GM23338 (cell line): ENCODE data around the gene PTMA. TPM values are rescaled to one million over a fixed set of nuclear protein-coding genes. Genes with fewer than 3 reads are reported as not detected.

Source experiments
- EZH2 ChIP-seq: fragments of 200-600 bp; sonication (generic); IDR thresholded peaks from one replicate; pipeline ENCODE4 v1.8.0; 2017; ENCODE audit warnings: antibody characterized with exemption, mild to moderate bottlenecking, low read depth; ENCODE audit not compliant: unreplicated experiment
- EZH2phosphoT487 ChIP-seq: fragments of 200-600 bp; sonication (generic); IDR thresholded peaks from one replicate; pipeline ENCODE4 v1.8.1; 2018; ENCODE audit warnings: antibody characterized with exemption; ENCODE audit not compliant: unreplicated experiment
- NANOG ChIP-seq: IDR thresholded peaks from 2 replicates; pipeline ENCODE4 v1.6.1; 2016; ENCODE audit warnings: antibody characterized with exemption, borderline replicate concordance
- POLR2AphosphoS5 ChIP-seq: IDR thresholded peaks from 2 replicates; pipeline ENCODE4 v1.6.1; 2016; ENCODE audit warnings: antibody characterized with exemption, low read depth
- STAT1 ChIP-seq: IDR thresholded peaks from one replicate; pipeline ENCODE4 v1.6.1; 2016; ENCODE audit warnings: antibody characterized with exemption; ENCODE audit not compliant: unreplicated experiment
- polyA plus RNA-seq: library from polyadenylated mRNA; unstranded; fragments of >200 nt; fragmentation: Nextera tagmentation; extraction: Ambion mirVana; gene quantifications from 2 replicates; pipeline ENCODE4 v1.2.1, GENCODE V29; 2016
- total RNA-seq: library from RNA; depleted of rRNA; stranded (reverse); fragments of >200 nt; shearing (Covaris generic); gene quantifications from 2 replicates; pipeline ENCODE4 v1.2.3, GENCODE V29; 2014
- TF ChIP-seq, protein P1 (sequence below): fragments of 250-450 bp; sonication (Bioruptor Pico); IDR thresholded peaks from 2 replicates; pipeline ENCODE4 v1.5.0; 2020; ENCODE audit warnings: mild to moderate bottlenecking, moderate library complexity
- TF ChIP-seq, protein P2 (sequence below), 2 experiments: fragments of 200-600 bp in 1 of 2; sonication (generic) in 1 of 2; conservative IDR thresholded peaks; 2 replicates each; pipeline versions ENCODE4 v1.5.1 to v1.6.1; 2016 to 2017; ENCODE audit warnings: antibody characterized with exemption in 2 of 2, low read depth in 2 of 2, mild to moderate bottlenecking in 2 of 2, moderate library complexity in 1 of 2

Gene PTMA
- total and polyA plus RNA-seq, 2 experiments from 2014 or later, result 1,861 to 8,990 TPM

DNA sequence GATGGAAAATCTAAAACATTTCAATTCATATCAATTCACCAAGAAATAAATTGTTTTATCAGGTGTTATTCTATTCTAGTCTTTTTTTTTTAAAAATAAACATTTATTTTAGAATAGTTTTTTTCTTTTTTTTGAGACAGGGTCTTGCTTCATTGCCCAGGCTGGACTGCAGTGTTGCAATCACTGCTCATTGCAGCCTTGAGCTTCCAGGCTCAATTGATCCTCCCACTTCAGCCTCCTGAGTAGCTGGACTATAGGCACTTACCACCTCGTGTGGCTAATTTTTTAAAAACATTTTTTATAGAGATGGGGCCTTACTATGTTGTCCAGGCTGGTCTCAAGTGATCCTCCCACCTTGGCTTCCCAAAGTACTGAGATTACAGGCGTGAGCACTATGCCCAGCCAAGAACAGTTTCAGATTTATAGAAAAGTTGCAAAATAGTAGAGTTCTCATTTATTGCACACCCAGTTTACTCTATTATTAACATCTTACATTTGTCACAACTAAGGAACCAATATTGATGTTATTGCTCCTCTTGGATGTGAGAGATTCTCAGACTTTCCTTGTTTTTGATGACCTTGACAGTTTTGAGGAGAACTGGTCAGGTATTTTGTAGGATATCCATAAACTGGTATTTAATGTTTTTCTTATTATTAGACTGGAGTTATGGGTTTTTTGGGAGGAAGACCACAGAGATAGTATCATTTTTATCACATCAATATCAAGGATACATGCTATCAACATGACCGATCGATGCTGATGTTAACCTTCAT, 42.9 kb downstream of the PTMA start (continued):
- TF ChIP-seq, protein P1, sequence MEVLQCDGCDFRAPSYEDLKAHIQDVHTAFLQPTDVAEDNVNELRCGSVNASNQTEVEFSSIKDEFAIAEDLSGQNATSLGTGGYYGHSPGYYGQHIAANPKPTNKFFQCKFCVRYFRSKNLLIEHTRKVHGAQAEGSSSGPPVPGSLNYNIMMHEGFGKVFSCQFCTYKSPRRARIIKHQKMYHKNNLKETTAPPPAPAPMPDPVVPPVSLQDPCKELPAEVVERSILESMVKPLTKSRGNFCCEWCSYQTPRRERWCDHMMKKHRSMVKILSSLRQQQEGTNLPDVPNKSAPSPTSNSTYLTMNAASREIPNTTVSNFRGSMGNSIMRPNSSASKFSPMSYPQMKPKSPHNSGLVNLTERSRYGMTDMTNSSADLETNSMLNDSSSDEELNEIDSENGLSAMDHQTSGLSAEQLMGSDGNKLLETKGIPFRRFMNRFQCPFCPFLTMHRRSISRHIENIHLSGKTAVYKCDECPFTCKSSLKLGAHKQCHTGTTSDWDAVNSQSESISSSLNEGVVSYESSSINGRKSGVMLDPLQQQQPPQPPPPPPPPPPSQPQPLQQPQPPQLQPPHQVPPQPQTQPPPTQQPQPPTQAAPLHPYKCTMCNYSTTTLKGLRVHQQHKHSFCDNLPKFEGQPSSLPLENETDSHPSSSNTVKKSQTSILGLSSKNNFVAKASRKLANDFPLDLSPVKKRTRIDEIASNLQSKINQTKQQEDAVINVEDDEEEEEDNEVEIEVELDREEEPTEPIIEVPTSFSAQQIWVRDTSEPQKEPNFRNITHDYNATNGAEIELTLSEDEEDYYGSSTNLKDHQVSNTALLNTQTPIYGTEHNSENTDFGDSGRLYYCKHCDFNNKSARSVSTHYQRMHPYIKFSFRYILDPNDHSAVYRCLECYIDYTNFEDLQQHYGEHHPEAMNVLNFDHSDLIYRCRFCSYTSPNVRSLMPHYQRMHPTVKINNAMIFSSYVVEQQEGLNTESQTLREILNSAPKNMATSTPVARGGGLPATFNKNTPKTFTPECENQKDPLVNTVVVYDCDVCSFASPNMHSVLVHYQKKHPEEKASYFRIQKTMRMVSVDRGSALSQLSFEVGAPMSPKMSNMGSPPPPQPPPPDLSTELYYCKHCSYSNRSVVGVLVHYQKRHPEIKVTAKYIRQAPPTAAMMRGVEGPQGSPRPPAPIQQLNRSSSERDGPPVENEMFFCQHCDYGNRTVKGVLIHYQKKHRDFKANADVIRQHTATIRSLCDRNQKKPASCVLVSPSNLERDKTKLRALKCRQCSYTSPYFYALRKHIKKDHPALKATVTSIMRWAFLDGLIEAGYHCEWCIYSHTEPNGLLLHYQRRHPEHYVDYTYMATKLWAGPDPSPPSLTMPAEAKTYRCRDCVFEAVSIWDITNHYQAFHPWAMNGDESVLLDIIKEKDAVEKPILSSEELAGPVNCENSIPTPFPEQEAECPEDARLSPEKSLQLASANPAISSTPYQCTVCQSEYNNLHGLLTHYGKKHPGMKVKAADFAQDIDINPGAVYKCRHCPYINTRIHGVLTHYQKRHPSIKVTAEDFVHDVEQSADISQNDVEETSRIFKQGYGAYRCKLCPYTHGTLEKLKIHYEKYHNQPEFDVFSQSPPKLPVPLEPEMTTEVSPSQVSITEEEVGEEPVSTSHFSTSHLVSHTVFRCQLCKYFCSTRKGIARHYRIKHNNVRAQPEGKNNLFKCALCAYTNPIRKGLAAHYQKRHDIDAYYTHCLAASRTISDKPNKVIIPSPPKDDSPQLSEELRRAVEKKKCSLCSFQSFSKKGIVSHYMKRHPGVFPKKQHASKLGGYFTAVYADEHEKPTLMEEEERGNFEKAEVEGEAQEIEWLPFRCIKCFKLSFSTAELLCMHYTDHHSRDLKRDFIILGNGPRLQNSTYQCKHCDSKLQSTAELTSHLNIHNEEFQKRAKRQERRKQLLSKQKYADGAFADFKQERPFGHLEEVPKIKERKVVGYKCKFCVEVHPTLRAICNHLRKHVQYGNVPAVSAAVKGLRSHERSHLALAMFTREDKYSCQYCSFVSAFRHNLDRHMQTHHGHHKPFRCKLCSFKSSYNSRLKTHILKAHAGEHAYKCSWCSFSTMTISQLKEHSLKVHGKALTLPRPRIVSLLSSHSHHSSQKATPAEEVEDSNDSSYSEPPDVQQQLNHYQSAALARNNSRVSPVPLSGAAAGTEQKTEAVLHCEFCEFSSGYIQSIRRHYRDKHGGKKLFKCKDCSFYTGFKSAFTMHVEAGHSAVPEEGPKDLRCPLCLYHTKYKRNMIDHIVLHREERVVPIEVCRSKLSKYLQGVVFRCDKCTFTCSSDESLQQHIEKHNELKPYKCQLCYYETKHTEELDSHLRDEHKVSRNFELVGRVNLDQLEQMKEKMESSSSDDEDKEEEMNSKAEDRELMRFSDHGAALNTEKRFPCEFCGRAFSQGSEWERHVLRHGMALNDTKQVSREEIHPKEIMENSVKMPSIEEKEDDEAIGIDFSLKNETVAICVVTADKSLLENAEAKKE, result no peak
- TF ChIP-seq, protein P2, sequence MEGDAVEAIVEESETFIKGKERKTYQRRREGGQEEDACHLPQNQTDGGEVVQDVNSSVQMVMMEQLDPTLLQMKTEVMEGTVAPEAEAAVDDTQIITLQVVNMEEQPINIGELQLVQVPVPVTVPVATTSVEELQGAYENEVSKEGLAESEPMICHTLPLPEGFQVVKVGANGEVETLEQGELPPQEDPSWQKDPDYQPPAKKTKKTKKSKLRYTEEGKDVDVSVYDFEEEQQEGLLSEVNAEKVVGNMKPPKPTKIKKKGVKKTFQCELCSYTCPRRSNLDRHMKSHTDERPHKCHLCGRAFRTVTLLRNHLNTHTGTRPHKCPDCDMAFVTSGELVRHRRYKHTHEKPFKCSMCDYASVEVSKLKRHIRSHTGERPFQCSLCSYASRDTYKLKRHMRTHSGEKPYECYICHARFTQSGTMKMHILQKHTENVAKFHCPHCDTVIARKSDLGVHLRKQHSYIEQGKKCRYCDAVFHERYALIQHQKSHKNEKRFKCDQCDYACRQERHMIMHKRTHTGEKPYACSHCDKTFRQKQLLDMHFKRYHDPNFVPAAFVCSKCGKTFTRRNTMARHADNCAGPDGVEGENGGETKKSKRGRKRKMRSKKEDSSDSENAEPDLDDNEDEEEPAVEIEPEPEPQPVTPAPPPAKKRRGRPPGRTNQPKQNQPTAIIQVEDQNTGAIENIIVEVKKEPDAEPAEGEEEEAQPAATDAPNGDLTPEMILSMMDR (conservative IDR thresholded peaks at IDR 0.05; ENCODE audit: low read depth in 2 of 2), result no peak
- TF ChIP-seq POLR2AphosphoS5 (no peak), EZH2 (no peak), NANOG (no peak), EZH2phosphoT487 (no peak), STAT1 (no peak)
